Sigmoid colon (tissue), 7 donors: ENCODE data around the gene THG1L. TPM values are rescaled to one million over a fixed set of nuclear protein-coding genes. Genes with fewer than 3 reads are reported as not detected.
A peak's percentile ranks its signal among the peaks of the same experiment; 100 is the strongest.

ENCODE experiments used
- DNase-seq: peaks from one replicate; pipeline ENCODE4 v3.0.0-alpha.2; 2019
- H3K27ac ChIP-seq, 4 donors: fragments of 200-600 bp; sonication (generic); one replicate each; pipeline ENCODE4 v1.5.1; 2016 to 2019; ENCODE audit warnings: mild to moderate bottlenecking in 1 of 4
- H3K27me3 ChIP-seq, 3 donors: fragments of 200-600 bp; sonication (generic); one replicate each; pipeline ENCODE4 v1.5.1; 2019; ENCODE audit warnings: mild to moderate bottlenecking in 1 of 3
- H3K36me3 ChIP-seq, 4 donors: fragments of 200-600 bp; sonication (generic); one replicate each; pipeline ENCODE4 v1.5.1; 2016 to 2019
- H3K4me1 ChIP-seq, 4 donors: fragments of 200-600 bp; sonication (generic); one replicate each; pipeline ENCODE4 v1.5.1; 2017 to 2019
- H3K4me3 ChIP-seq, 4 donors: fragments of 200-600 bp; sonication (generic); one replicate each; pipeline ENCODE4 v1.5.1; 2017 to 2019; ENCODE audit warnings: mild to moderate bottlenecking in 2 of 4, moderate library complexity in 1 of 4
- H3K9me3 ChIP-seq, 4 donors: fragments of 200-600 bp in 3 of 4; sonication (generic) in 3 of 4; one replicate each; pipeline versions ENCODE4 v1.5.1 to v1.6.1; 2013 to 2019
- CTCF ChIP-seq, 4 experiments: fragments of 450-650 bp in 3 of 4; fragments of 200-600 bp in 1 of 4; IDR thresholded peaks; one replicate each; pipeline ENCODE4 v1.5.1; 2016 to 2019; ENCODE audit warnings: antibody characterized with exemption in 4 of 4, mild to moderate bottlenecking in 3 of 4, moderate library complexity in 2 of 4
- EP300 ChIP-seq, 4 donors: sonication (generic); formaldehyde crosslinking; IDR thresholded peaks; one replicate each; pipeline ENCODE4 v1.6.1; 2017; ENCODE audit warnings: antibody characterized with exemption in 4 of 4
- POLR2A ChIP-seq, 2 donors: fragments of 450-650 bp; IDR thresholded peaks; one replicate each; pipeline ENCODE4 v1.6.1; 2016; ENCODE audit warnings: antibody characterized with exemption in 2 of 2, mild to moderate bottlenecking in 2 of 2, moderate library complexity in 2 of 2
- POLR2AphosphoS5 ChIP-seq, 4 donors: sonication (generic); formaldehyde crosslinking; IDR thresholded peaks; one replicate each; pipeline ENCODE4 v1.6.1; 2017; ENCODE audit warnings: antibody characterized with exemption in 4 of 4
- WGBS, 2 donors: extraction: QIAGEN DNeasy Blood & Tissue Kit; methylation state at CpG; one replicate each; pipeline ENCODE4 v1.1.7; 2013; 5-methylcytosine and 5-hydroxymethylcytosine counted together
- intact Hi-C: fragments of 100-400 bp; cut with DNase I; formaldehyde crosslinking; loops from one replicate; pipeline ENCODE4 v1.15.1; 2023
- polyA plus RNA-seq, 3 donors: library from polyadenylated mRNA; stranded (reverse); fragments of 200-250 nt; gene quantifications; one replicate each; pipeline ENCODE4 v1.2.3, GENCODE V29; 2013
- total RNA-seq, 4 donors: library from RNA; depleted of rRNA; stranded (reverse); fragments of >200 nt; gene quantifications; one replicate each; pipeline ENCODE4 v1.1.0, GENCODE V29; 2016
- donor health status: healthy with polysubstance abuse.
- donor health status: Bipolar disorder and iron deficiency.
- donor health status: healthy.

The THG1L gene
- total and polyA plus RNA-seq, 7 donors: 12.3 to 28.6 (median 19.8) TPM

- no peaks in the 10 kb centered on the region for H3K27me3 ChIP-seq
- peak overlapping the region; percentile 80 to 91 (median 88) for H3K27ac ChIP-seq
- no peak for TF ChIP-seq EP300 (IDR thresholded peaks at IDR 0.05)
- no peak for TF ChIP-seq CTCF (IDR thresholded peaks at IDR 0.05)
- TF ChIP-seq POLR2AphosphoS5 (IDR thresholded peaks at IDR 0.05): peak in 1 of 4 donors; percentile 2
- no peak for TF ChIP-seq POLR2A (IDR thresholded peaks at IDR 0.05)
- H3K4me3 ChIP-seq: peak overlapping the region; percentile 72 to 97 (median 90)
- no peak for DNase-seq
- no peaks in the 10 kb centered on the region for H3K9me3 ChIP-seq
- H3K4me1 ChIP-seq: peaks cover 0 to 54% (median 41%) of the 10 kb centered on the region in 4 donors
- intact Hi-C loops: loop anchor here (5.0 to 10.0 kb wide), 4 partner anchors 267 to 597 kb away; partner anchors contain the start of gene CYFIP2
- 2 to 6% methylated on average over 56 of the region's 56 CpGs for WGBS, 2 donors
- peaks cover 0 to 9% (median 1%) of the 10 kb centered on the region in 4 donors for H3K36me3 ChIP-seq
Measured at GRCh38 chr5:157744051-157745011, 13.1 kb downstream of the THG1L start.

- TF ChIP-seq POLR2AphosphoS5 (IDR thresholded peaks at IDR 0.05): peak in 3 of 4 donors; percentile 8 to 46 (median 30)
- no peak for TF ChIP-seq POLR2A (IDR thresholded peaks at IDR 0.05)
- no peak for TF ChIP-seq EP300 (IDR thresholded peaks at IDR 0.05)
- Histone ChIP-seq H3K27me3 (no peaks in the 10 kb centered on the region), H3K27ac (peak overlapping the region; percentile 80 to 91 (median 88)), H3K4me1 (peaks cover 0 to 61% (median 47%) of the 10 kb centered on the region in 4 donors), H3K36me3 (peaks cover 0 to 2% (median 0%) of the 10 kb centered on the region in 4 donors), H3K9me3 (no peaks in the 10 kb centered on the region), H3K4me3 (peak overlapping the region; percentile 72 to 97 (median 90))
- no peak for DNase-seq
- 85 to 87% methylated on average over 4 of the region's 4 CpGs for WGBS, 2 donors
- intact Hi-C loops: loop anchor here (10.0 kb wide), 1 partner anchor 480 kb away; the partner anchor contains the start of gene CYFIP2
Measured at GRCh38 chr5:157745041-157745456, 13.8 kb downstream of the THG1L start.

- Histone ChIP-seq H3K9me3 (no peaks in the 10 kb centered on the region), H3K27ac (peak overlapping the region; percentile 48 to 91 (median 88)), H3K27me3 (no peaks in the 10 kb centered on the region), H3K4me3 (no peak overlapping the region), H3K4me1 (peaks cover 0 to 68% (median 56%) of the 10 kb centered on the region in 4 donors), H3K36me3 (peaks cover 5 to 12% (median 9%) of the 10 kb centered on the region in 4 donors)
- TF ChIP-seq CTCF (IDR thresholded peaks at IDR 0.05) (no peak), EP300 (IDR thresholded peaks at IDR 0.05) (no peak), POLR2AphosphoS5 (IDR thresholded peaks at IDR 0.05) (no peak), POLR2A (IDR thresholded peaks at IDR 0.05) (no peak)
- intact Hi-C loops: loop anchor here (10.0 kb wide), 1 partner anchor 482 kb away; the partner anchor contains the start of gene CYFIP2
- DNase-seq: no peak
- WGBS, 2 donors: 90 to 91% methylated on average over 6 of the region's 6 CpGs
Measured at GRCh38 chr5:157747173-157747740, 16.0 kb downstream of the THG1L start.

GRCh38 chr5:157747766-157748700 lies 16.8 kb downstream of the THG1L start:
- H3K9me3 ChIP-seq: no peaks in the 10 kb centered on the region
- peaks cover 9 to 20% (median 15%) of the 10 kb centered on the region in 4 donors for H3K36me3 ChIP-seq
- no peak for TF ChIP-seq POLR2A (IDR thresholded peaks at IDR 0.05)
- peak in 2 of 4 donors; percentile 6 to 24 for TF ChIP-seq POLR2AphosphoS5 (IDR thresholded peaks at IDR 0.05)
- peaks cover 0 to 66% (median 55%) of the 10 kb centered on the region in 4 donors for H3K4me1 ChIP-seq
- no peaks in the 10 kb centered on the region for H3K27me3 ChIP-seq
- no peak overlapping the region for H3K4me3 ChIP-seq
- 94% methylated on average over 8 of the region's 8 CpGs for WGBS, 2 donors
- peak overlapping the region; percentile 48 to 91 (median 88) for H3K27ac ChIP-seq
- no peak for DNase-seq
- intact Hi-C loops: loop anchor here (10.0 kb wide), 1 partner anchor 483 kb away; the partner anchor contains the start of gene CYFIP2
